ENCODE measurements around the gene NPPB. TPM values are rescaled to one million over a fixed set of nuclear protein-coding genes. Genes with fewer than 3 reads are reported as not detected.
A peak's percentile ranks its signal among the peaks of the same experiment; 100 is the strongest.

The NPPB gene
- total RNA-seq, 1 experiment from 2014 or later = 0.35 TPM

DNA sequence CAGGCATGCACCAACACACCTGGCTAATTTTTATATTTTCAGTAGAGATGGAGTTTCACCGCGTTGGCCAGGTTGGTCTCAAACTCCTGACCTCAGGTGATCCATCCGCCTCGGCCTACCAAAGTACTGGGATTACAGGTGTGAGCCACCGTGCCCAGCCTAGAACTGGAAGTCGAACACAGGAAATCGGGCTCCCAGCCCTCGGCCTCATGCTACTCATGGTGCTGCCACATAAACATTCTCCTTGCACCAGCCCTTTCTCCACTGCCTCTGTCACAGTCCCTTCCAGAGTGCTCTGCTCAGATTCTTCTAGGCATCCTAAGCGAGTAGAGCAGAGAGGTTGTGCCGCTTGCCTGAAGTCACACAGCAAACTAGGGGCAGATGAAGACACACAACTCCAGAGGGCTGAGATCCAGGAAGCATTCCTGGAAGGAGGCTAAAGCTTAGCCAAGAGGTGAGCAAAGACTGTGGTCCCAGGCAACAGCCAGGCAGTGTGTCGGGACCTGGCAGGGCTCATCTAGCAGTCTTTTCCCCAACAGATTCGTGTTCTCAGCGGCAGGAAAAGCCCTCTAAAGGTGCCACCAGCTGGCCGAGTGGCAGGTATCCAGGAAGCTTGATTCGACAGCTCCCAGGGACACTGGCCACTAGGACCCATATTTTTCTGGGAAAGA, 29.6 kb upstream of the NPPB start:
- Histone ChIP-seq H3K56ac (ENCODE audit: insufficient read length, low read depth, low read length) (no peak overlapping the region), H3K14ac (ENCODE audit: insufficient read depth, low read length) (no peak overlapping the region), H2AK5ac (ENCODE audit: insufficient read length, low read length) (no peak overlapping the region), H2AFZ (ENCODE audit: low read length) (no peak overlapping the region), H3K79me1 (ENCODE audit: insufficient read depth, low read depth, low read length, poor library complexity, severe bottlenecking) (no peaks in the 10 kb centered on the region), H4K8ac (replicated peaks; ENCODE audit: insufficient read length, low read depth, low read length) (no peak overlapping the region), H3T11ph (ENCODE audit: low read length) (no peak overlapping the region), H3K23ac (ENCODE audit: insufficient read length, low read depth, low read length) (no peak overlapping the region), H3K27me3 (ENCODE audit: insufficient read depth, low read length) (no peaks in the 10 kb centered on the region), H4K20me1 (ENCODE audit: control insufficient read depth, insufficient read depth, insufficient read length) (no peaks in the 10 kb centered on the region), H3K27ac (ENCODE audit: insufficient read length, low read depth, low read length) (no peak overlapping the region), H4K5ac (ENCODE audit: insufficient read length, low read depth, low read length) (no peak overlapping the region), H2BK12ac (ENCODE audit: insufficient read length, low read depth, low read length) (no peak overlapping the region), H4K91ac (ENCODE audit: insufficient read length, low read depth, low read length) (no peak overlapping the region), H3K23me2 (ENCODE audit: insufficient read length, low read depth, low read length, poor library complexity, severe bottlenecking) (no peaks in the 10 kb centered on the region), H3K9me3 (ENCODE audit: control insufficient read depth, low read depth, low read length) (no peaks in the 10 kb centered on the region), H2BK15ac (ENCODE audit: low read depth, low read length) (no peak overlapping the region), H3K4me1 (ENCODE audit: insufficient read depth, low read length) (no peaks in the 10 kb centered on the region; the same call in 1 of the 2 replicates), H3K4ac (ENCODE audit: low read depth, low read length) (no peak overlapping the region), H3K4me2 (ENCODE audit: insufficient read depth, insufficient read length, low read length) (no peak overlapping the region), H3K18ac (ENCODE audit: insufficient read length, low read depth, low read length) (no peak overlapping the region), H2BK120ac (ENCODE audit: low read depth, low read length, poor library complexity, severe bottlenecking) (no peak overlapping the region), H2BK5ac (ENCODE audit: insufficient read length, low read length) (no peak overlapping the region), H2BK20ac (ENCODE audit: low read depth, low read length, poor library complexity, severe bottlenecking) (no peak overlapping the region), H3K9ac (ENCODE audit: extremely low read depth, insufficient read length, low read length) (no peak overlapping the region), H3K79me2 (ENCODE audit: insufficient read depth, low read length) (no peaks in the 10 kb centered on the region)
- Mint-ChIP-seq H3K27me3 (ENCODE audit: low read depth) (no peaks in the 10 kb centered on the region), H3K36me3 (ENCODE audit: insufficient read depth in 1 of 3, low read depth in 3 of 3) (no peaks in the 10 kb centered on the region), H3K4me3 (no peak overlapping the region), H3K27ac (peak overlapping the region in 1 of 3 experiments; percentile 76; a peak in 1 of 7 replicates), H3K9me3 (no peaks in the 10 kb centered on the region), H3K4me1 (peaks cover 3 to 16% of the 10 kb centered on the region in 2 experiments)
- DNase-seq = no peak
- WGBS (ENCODE audit: extremely low coverage, insufficient read length, low lambda C conversion rate) = no CpG with 5 or more reads among the region's 15 CpGs
- TF ChIP-seq, protein P1, sequence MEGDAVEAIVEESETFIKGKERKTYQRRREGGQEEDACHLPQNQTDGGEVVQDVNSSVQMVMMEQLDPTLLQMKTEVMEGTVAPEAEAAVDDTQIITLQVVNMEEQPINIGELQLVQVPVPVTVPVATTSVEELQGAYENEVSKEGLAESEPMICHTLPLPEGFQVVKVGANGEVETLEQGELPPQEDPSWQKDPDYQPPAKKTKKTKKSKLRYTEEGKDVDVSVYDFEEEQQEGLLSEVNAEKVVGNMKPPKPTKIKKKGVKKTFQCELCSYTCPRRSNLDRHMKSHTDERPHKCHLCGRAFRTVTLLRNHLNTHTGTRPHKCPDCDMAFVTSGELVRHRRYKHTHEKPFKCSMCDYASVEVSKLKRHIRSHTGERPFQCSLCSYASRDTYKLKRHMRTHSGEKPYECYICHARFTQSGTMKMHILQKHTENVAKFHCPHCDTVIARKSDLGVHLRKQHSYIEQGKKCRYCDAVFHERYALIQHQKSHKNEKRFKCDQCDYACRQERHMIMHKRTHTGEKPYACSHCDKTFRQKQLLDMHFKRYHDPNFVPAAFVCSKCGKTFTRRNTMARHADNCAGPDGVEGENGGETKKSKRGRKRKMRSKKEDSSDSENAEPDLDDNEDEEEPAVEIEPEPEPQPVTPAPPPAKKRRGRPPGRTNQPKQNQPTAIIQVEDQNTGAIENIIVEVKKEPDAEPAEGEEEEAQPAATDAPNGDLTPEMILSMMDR (conservative IDR thresholded peaks at IDR 0.05) = no peak
